A673 (cell line): ENCODE measurements around the gene SH3RF3.

Experiments
- CTCF ChIP-seq: fragments of 300-800, 200-600 bp; sonication (generic); conservative IDR thresholded peaks from 2 replicates; pipeline ENCODE4 v1.5.1; 2017; ENCODE audit warnings: low read depth, mild to moderate bottlenecking, antibody characterized with exemption, low read length, moderate library complexity, mixed read lengths
- EZH2 ChIP-seq: fragments of 200-600 bp; sonication (generic); IDR thresholded peaks from 2 replicates; pipeline ENCODE4 v1.6.1; 2017; ENCODE audit warnings: borderline replicate concordance, low read depth, mild to moderate bottlenecking, mixed read lengths, antibody characterized with exemption, low read length; ENCODE audit not compliant: poor library complexity, severe bottlenecking

DNA sequence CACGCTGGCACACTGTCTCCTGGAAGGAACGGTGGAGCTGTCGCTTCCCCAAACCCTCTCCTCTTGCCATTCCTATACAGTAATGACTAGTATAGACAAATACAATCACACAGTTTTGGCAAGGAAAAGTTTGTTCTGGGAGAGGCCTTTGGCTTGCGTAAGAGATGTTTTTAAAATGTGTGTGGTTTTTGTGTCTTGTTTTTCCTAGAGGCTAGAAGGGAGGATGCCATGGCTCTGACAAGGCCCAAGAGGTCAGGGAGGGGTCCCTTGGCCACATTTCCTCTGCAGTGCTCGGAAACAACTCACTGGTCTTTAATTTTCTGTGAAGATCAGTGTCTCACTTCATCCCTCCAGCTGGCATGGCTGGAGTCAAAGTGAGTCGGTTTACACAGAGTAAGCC, 195.9 kb downstream of the SH3RF3 start:
- no peak for TF ChIP-seq EZH2
- TF ChIP-seq CTCF = no peak
